GM21528 (cell line): ENCODE measurements around the gene AXIN1.
"Not testable (repeated sequence)": the region's sequence is repeated elsewhere in the genome, so short reads cannot be mapped to it uniquely, and the experiment has no call there.

Experiments used
- ATAC-seq: cut with Tn5 transposase; IDR thresholded peaks from one replicate; pipeline ENCODE4 v1.9.1; 2021; ENCODE audit warnings: mild to moderate bottlenecking, moderate library complexity; ENCODE audit not compliant: unreplicated experiment, low FRiP score

The AXIN1 gene

GRCh38 chr16:381789-382717 lies 29.5 kb upstream of the AXIN1 start, which contains the start of gene PGAP6:
Gene PGAP6 (minus strand): TSS chr16:381978. CDS start chr16:381821, 157 bp downstream.
- ATAC-seq = peak; percentile 50

GRCh38 chr16:381012-381788 lies 28.7 kb upstream of the AXIN1 start:
- peak; percentile 22 for ATAC-seq

- no peak for ATAC-seq
Observed at GRCh38 chr16:380762-381011, 28.2 kb upstream of the AXIN1 start.

GRCh38 chr16:379961-380761 lies 27.6 kb upstream of the AXIN1 start:
- no peak for ATAC-seq

- no peak for ATAC-seq
Observed at GRCh38 chr16:379183-379960, 26.8 kb upstream of the AXIN1 start.

- no peak for ATAC-seq
Observed at GRCh38 chr16:378821-379182, 26.3 kb upstream of the AXIN1 start.

- ATAC-seq = not testable (repeated sequence)
Observed at GRCh38 chr16:378113-378820, 25.7 kb upstream of the AXIN1 start.

- ATAC-seq = no peak
Observed at GRCh38 chr16:377419-377951, 25.0 kb upstream of the AXIN1 start.

GRCh38 chr16:376817-377418 lies 24.4 kb upstream of the AXIN1 start:
- no peak for ATAC-seq

- no peak for ATAC-seq
Observed at GRCh38 chr16:375927-376816, 23.6 kb upstream of the AXIN1 start.

GRCh38 chr16:375212-375611 lies 22.7 kb upstream of the AXIN1 start:
- no peak for ATAC-seq

- no peak for ATAC-seq
Observed at GRCh38 chr16:374616-374926, 22.0 kb upstream of the AXIN1 start.

GRCh38 chr16:373848-374615 lies 21.5 kb upstream of the AXIN1 start:
- ATAC-seq = no peak

- ATAC-seq = no peak
Observed at GRCh38 chr16:373020-373598, 20.6 kb upstream of the AXIN1 start.

- no peak for ATAC-seq
Observed at GRCh38 chr16:372302-372983, 19.9 kb upstream of the AXIN1 start.

- no peak for ATAC-seq
Observed at GRCh38 chr16:371515-372301, 19.2 kb upstream of the AXIN1 start.
